Stimulated activated naive CD4-positive, alpha-beta T cell (primary cell): ENCODE results near the gene EDNRA.
A peak's percentile ranks its signal among the peaks of the same experiment; 100 is the strongest.

Experiments
- DNase-seq, 6 experiments: peaks; one replicate each; lab custom pipeline; 2025; lab: John Stamatoyannopoulos, UW

The EDNRA gene

GRCh38 chr4:147498031-147498660, 17.2 kb downstream of the EDNRA start:
- no peak for DNase-seq

- DNase-seq = no peak
These were observed 27.4 kb downstream of the EDNRA start for GRCh38 chr4:147508346-147508745.

GRCh38 chr4:147509386-147509785, 28.5 kb downstream of the EDNRA start:
- no peak for DNase-seq

DNA sequence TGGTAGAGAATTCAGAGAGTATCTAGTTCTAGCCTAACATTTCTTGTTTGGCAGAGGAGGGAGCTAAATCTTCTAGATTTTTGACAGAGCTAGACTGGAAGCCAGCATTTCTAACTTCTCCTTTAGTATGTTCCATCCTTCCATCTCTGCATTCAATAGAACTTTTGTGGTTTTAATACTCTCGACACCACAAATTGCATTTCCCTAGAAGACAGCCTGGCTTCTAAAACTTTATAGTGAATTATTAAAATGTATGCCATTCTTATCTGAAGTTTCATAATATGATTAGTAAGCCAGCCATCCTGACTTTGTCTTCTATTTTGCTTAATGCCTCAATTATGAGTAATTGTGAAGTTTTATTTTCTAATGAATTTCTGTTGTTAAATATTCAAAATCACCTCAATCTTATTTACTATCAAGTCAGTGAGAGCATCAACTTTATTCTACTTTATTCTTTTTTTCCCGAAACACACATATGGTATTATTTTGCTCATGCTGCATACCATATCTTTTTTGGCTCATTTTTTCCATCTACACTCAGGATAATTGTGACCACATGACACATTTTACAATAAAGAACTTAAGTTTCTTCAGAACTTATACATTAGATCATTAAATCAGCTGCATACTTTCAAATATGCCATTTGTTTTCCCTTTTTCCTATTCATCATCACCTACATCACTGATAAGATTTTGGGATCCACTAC, 30.2 kb downstream of the EDNRA start:
- no peak for DNase-seq

- no peak for DNase-seq
These were observed 32.2 kb downstream of the EDNRA start for GRCh38 chr4:147513091-147513490.

DNA sequence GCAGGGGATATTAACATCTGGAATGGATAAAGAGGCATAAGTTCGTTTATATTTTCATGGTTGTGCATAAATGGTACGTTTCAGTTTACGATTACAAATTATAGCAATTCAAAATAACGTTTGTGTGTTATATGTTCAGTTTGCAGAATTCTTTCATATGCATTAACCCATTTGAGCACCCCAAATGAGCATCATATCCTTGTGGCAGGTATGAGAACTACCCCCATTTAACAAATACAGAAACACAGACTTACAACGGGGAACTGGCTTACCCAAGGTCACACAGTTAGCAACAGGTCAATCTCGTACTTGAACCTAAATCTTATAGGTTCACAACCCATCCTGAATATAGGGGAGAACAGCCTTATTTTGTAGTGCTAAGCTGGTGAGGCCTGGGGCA, 33.1 kb downstream of the EDNRA start:
- DNase-seq = no peak

DNA sequence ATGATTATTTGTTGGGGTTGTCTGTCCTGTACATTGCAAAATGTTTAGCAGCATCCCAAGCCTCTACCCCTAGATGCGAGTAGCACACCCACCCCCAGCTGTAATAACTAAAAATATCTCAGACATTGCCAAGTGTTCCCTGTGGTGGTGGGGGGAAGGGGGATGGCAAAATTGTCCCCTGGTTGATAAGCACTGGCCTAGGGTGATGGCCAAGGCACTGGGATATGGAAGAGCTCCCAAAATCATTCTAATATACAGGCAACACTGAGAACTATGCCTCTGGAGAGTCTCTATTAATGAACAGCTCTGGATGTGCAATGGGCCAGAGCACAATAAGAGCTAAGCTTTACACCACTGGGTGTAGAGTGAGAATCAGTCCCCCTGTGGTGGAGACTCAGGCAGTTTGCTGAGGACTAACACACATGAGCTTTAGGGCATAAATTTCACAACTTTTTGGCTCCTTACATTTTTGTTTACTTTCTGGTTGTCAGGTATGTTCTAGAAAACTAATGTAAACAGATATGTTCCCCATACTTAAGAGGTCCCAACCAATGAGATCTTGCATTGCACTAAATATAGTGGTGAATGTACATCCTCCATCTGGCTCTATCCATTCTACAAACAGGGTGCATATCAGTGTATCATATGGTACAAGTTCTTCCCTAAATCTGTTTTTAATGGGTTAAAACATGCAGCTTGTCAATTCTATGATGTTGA, 34.5 kb downstream of the EDNRA start:
- DNase-seq = no peak

- no peak for DNase-seq
These were observed 35.2 kb downstream of the EDNRA start for GRCh38 chr4:147516133-147516532.

GRCh38 chr4:147518086-147518485, 37.2 kb downstream of the EDNRA start:
- DNase-seq = no peak

DNA sequence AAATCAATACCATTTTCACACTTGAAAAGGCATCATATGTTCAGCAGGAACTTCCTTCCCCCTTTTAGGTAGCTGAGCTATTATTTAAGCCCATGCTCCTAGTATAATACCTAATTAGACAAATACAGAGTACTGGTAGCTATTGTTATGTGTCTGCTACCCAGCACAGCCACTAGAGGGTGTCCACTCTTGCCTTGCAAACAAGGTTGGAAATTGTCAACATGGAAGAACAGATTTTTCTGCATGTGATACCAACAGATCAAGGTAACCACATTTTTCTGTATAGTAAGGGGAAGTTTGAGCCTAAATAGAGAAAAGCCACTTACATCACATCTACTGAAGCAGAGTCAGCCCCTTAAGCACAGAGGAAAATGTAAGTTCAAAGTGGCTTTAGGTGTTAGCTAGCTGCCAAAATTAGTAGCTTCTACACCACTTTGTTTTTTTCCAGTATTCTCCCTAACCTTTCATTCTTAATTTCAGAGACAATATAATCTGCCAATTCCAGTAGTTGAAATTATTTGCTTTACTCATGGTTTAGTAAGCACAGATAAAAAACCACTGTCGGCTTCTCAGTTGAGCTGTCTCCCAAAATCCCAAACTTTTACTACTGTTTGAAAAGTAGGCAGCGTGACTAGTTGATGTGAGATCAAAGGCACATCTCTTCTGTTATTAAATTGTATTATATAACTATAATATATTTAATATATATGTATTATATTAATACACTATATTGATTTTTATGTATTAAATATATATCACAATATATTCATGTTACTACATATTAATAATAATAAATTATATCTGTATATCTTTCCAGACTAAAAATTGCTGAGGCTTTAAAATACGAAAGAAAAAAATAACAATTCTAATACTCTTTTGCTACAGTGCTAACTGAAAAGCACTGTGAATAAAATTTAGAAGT, 38.2 kb downstream of the EDNRA start:
- DNase-seq = peak in 3 of 6 experiments; percentile 6 to 12 (median 7)

- DNase-seq = no peak
These were observed 43.7 kb downstream of the EDNRA start for GRCh38 chr4:147524601-147525000.

GRCh38 chr4:147525494-147526271, 44.8 kb downstream of the EDNRA start:
- DNase-seq = no peak

DNA sequence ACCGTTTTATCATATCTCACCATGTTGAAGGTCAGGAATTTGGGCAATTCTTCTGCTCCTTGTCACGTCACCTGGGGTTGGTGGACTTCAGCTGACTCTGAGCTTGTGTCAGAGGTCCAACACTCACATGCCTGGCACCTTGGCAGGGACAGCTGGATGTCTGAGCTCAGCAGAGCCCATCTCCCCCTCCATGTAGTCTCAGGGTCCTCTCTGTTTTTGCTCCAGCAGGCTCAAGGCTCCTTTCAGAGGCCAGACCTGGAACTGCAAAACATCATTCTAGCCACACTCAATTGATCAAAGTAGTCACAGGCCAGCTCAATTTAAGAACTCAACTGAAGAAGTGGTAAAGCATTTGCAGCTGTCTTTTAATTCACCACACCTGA, 45.4 kb downstream of the EDNRA start:
- no peak for DNase-seq

GRCh38 chr4:147528054-147528453, 47.2 kb downstream of the EDNRA start:
- DNase-seq = no peak

DNA sequence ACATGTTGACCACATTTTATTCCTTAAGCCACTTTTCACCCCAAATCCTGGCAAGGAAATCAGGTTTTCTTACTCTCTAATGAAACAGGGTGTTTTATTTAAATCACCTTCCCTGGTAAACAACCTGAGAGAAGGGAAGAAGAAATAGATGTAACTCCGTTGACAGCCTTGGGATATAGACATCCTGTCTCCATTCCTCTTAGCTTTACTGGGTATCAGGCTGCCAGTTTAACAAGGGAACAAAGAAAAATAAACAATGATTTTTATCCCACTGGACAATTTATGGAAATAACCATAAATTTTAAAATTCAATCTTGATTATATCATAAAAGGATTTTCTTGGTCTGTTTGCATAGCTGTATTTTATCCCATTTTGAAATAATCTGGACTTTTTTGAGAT, 49.2 kb downstream of the EDNRA start:
- DNase-seq = no peak

GRCh38 chr4:147530723-147531122, 49.8 kb downstream of the EDNRA start:
- DNase-seq = no peak

DNA sequence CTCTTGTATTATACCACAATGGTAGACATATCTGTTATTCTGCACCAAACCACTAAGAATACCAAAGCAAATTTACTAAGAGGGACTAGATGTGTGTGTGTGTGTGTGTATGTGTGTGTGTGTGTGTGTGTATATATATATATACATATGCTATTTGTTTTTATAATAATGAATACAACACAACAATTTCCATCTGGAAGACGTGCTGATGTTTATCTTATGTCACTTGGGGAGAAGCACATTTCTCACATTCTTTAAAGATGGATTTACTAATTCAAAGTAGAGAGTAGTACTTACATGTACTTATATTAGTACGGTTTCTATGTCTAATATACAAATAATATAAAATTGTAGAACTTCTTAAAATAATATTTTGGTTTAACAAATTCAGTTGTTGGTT, 52.0 kb downstream of the EDNRA start:
- no peak for DNase-seq

GRCh38 chr4:147533331-147533730, 52.4 kb downstream of the EDNRA start:
- DNase-seq = no peak

GRCh38 chr4:147535124-147535523, 54.2 kb downstream of the EDNRA start:
- no peak for DNase-seq

GRCh38 chr4:147538711-147539110, 57.8 kb downstream of the EDNRA start:
- no peak for DNase-seq

- DNase-seq = no peak
These were observed 59.1 kb downstream of the EDNRA start for GRCh38 chr4:147539959-147540358.
